HG03097 (cell line): ENCODE data around the gene CAMTA1.

Experiments
- ATAC-seq: cut with Tn5 transposase; IDR thresholded peaks from one replicate; pipeline ENCODE4 v1.9.1; 2021; ENCODE audit not compliant: unreplicated experiment, low FRiP score

Gene CAMTA1

DNA sequence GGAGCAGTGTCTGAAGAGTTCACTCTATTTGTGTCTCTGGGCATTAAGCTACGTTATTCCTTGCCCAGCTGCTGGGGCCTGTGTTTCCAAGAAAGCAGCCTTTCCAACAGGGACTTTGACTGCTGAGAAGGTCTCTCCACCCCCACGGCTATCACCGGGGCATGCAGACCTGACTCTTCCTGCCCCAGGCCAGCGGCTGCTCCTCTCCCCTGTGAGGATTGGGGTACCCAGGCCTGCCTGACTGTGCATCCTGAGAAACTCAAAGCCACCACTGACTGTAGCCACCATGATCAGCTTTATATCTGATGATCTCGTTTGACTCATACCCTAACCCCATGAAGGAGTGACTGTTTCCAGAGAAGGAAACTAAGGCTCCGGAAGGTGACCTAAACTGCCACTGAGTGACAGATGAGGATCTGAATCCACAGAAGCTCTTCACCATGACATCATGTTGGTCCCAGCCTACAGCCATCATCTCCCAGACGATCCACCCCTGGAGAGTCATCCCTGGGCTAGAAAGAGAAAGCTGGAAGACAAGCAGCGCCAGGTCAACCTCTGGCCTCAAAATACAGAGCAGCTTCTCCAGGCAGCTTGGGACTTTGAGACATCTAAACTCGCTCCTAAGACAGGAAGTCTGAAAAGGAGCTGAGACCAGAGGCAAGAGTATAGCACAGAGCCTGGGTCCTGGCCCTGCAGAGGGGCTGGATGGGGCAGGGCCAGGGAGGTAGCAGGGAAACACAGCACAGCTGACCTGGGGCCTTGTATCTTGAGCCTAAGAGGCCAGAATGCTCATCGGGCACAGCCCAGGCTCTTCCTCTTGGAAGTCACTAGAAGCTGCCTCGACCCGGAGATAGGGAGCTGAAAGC, 741.8 kb downstream of the CAMTA1 start:
- ATAC-seq: no peak

DNA sequence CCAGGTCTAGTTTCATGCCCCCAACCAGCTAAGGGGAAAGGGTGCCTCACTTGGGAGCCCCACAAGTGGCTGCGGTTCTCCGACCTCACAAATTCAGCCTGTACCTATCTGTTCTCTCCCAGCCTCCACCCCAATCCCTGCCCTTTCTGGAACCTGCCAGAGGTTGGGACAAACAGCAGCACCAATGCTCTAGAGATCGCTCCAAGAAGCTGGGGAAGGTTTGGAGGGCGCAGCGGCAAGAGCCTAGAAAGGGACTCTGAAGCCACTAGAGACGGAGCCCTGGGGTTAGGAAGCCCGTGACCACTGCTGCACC, 742.4 kb downstream of the CAMTA1 start:
- ATAC-seq: no peak

DNA sequence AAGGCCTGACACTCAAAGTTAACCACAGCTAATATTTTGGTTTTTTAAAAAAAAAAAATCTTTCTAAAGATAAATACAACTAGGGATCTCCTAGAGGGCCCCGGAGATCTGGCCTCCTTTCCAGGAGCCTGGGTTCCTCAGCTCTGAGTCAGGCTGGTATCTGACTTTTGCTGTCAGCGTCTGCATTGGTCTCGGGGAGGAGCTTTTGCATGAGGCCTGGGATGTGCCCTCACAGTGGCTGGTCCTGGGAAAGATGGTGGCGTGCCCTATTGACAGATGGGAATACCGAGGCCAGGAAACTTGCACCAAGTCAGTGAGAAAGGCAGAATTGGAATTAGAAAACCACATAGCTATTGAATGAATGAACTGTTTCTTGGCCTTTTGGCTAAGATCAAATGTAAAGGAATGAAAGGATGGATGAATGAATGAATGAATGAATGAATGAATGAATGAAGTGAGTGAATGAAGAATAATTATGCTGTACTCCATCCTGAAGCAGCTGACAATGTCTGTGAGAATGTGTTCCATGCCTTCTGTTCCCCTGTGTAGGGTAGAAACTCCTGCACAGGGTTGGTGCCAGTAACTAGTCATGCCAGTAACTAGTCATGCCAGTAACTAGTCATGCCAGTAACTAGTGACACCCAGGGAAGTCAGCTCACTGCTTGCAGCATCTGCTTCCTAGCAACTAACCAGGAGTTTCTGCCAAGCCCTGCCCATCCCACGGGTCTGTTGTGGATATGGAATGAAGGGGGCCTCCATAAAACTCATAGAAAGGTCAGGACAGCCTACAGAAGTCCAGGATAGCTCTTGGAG, 743.3 kb downstream of the CAMTA1 start:
- ATAC-seq: no peak

DNA sequence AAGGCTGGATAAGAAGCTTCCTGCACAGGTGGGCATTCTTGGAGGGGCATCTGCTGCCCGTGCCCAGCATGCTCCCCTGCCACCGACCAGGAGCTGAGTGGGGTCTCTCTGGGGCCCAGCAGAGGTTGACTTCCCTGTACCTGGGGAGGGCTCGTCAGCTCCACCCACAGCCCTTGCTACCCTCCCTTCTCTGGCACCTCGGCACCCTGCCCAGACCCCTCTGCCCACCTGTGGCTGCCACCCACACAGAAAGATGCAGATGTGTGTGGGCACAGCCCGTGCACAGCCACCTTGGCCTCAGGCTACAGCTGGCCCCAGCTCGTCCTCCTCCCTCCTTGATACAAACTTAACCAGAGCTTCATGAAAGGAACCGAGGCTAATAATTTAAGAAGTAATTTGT, 744.7 kb downstream of the CAMTA1 start:
- no peak for ATAC-seq

DNA sequence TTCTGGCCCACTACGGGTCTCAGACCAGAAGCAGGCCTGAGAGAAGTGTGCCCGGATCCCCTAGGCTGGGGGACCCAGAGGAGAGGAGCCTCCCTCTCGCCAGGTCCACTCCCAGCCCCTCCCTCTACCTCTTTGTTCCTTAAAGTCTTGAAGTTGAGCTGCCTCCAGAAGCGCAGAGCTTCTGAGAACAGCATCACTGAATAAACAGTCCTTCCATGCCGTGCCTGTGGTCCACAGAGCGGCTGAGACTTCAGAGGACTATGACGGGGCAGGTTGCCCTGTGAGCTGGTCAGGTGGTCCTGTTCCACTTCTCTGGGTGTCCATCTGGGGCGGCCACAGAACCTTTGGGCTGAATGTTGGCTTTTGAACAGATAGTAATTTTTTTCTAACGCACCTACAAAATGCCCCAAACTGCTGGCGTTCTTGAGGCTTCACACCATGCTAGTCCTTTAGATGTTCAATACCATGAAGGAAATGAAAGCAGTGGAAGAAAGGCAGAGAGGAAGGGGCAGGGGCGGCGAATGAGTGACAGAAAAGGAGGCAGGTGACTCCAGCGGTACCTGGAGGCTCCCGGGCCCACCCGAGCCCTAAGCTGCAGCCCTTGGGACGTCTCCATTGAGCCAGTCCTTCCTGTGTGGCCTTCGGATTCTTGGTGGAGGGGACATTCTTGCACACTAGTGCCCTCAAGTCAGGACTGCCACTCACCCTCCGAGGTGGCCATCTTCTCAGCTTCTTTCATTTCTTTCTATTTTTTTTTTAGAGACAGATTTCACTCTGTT, 746.5 kb downstream of the CAMTA1 start:
- ATAC-seq: no peak

DNA sequence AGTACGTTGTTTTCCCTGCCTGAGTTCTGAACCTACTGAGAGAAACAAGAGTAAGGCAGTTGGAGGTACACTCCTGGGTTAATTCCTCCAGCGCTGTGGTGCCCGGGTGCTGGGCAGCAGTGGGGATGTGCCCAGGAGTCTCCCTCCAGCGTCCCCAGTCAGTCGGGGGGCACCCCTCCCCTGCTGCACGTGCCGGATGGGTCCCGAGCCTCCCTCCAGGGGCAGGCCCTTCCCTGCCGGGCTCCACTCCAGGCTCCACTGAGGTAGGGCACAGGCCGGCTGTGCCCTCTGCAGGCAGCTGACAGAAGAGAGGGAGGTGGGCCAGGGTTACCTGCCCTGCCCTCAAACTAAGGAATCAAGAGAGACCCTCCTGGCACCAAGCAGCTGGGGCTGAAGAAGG, 747.8 kb downstream of the CAMTA1 start:
- ATAC-seq: no peak

DNA sequence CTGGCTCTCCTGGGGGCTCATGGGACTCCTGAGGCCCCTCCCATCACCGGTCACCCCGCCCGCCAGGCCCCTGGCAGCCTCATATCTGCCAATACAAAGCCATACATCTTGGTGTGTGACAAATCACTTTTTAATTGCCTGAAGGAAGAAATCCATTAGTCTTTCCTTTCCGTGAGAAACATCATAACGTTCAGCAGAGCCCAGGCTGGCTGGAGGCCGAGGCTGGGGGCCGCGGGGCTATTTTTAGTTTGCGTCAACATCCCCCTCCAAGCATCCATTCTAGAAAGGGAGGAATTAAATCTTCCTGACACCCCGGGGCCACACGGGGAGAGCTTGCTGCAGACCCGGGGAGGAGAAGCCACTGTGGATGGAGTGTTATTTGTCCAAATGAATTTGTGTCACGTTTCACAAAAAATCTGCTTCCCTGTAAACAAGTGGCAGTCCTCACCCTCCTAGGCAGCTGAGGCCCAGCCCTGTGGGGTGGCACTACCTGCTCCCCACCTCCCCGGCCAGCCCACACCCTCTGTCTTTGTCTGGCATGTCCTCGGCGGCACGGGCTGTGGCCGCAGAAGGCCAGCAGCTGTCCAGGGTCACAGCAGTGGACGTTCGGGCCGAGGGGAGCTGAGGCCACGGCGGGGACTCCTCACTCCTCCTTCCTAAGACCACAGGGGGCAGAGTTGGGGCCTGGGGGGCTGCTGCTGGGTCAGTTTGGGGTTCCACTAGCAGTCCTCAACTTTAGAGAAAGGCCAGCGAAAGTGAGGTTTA, 749.0 kb downstream of the CAMTA1 start:
- ATAC-seq: no peak

DNA sequence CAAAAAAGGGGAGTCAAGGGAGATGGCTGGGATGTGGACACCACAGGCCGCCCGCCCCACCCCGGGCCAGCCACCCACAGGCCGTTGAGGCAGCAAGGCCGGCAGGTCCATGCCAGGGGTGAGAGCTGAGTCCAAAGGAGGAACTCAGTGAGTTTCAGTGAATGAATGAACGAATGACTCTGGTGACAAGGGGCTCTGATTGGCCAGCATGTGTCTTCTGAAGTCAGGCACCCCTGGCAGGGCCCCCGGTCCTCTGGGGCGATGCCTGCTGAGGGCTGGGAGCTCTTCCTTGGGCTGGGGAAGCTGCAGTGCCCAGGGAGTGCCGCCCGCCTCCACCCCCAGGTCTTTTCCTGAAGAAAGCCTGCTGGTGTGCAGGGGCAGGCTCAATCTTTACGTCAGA, 749.8 kb downstream of the CAMTA1 start:
- ATAC-seq: no peak

DNA sequence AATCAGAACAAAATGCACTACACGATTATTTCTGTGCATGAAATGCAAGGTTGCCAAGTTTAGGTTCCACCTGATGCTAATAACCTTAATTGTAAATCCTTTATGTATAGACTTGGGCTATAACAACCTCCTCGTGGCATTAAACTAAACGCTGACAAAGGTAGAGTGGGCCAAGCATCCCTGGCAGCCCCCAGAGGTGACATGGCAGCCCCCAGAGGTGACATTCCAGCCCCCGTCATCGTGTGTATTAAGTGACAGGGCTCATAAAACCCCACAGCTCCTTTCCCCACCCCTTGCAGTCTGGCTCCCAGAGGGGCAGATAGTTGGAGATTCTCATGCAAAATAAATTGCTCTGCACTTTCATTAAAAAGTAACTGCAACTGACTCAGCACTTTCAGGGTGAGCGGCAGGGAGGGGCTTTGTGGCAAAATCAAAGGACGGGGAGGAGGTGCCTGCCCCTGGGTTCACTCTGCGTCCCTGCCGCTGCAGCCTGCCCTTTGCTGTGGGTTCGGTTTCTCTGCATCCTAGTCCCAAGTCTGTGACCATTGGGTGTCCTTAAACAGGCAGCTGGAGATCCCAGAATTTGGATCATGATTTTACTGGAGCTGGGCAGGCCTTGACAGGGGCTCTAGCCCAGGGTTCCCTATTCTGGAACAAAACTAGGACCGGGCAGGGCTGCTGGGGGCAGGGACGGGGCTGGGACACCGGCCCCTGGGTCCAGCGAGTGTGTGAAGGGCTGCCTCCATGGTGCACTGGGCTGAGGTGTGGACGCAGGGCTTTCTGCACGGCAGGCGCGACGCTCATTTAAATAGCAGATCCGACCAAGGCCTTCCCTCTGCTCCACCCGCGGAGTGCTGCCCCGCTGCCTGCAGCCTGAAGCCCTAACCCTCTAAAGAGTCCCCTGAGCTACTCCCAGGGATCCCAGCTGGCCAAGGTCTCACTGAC, 751.0 kb downstream of the CAMTA1 start:
- ATAC-seq: no peak

DNA sequence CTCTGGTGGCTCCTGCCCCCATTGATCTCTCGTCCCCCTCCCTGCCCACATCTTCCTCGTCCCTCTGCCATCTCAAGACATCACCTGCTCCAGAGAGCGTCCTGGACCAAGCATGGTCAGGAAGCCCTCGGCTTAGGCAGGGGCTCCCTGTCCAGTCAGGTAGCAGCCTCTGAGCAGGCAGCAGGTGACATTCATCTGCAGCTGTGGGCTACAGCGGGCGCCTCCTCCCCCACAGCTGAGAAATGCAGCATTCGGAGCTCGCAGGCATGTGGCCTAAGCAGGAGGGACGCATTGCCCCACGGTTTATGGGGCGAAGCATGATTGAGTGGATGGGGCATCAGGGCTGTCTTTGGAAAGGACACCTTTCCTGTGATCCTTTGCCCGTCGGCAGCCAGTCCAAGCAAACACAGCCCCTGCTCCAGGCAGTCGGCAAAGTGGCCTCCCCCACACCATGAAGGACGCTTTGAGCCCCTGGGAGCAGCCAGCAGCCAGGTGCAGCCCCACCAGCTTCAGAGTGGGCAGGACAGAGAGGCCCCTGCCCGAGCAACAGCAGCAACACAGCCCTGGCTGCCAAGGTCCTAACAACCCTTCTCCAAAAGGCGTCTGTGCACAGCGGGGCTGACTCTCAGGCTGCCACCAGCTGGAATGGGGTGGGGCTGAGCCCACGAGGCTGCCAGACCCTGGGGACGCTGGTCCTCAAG, 751.8 kb downstream of the CAMTA1 start:
- ATAC-seq: no peak

DNA sequence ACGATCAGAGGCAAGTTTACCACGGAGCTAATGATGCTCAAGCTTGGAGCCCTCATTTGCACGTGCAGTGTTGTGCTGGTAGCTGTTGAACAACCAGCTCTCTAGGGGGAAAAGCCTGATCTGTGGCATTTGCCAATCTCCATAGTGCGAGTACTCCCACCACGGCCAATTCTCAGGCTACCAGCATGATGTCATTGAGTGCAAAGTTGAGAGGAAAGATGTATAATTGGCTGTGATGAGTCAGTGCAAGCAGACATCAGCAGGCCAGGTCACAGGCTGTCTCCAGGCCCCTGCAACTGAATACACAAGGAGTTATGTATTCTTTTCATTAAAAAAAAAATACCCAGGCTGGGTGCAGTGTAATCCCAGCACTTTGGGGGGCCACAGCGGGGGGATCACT, 752.8 kb downstream of the CAMTA1 start:
- ATAC-seq: no peak

DNA sequence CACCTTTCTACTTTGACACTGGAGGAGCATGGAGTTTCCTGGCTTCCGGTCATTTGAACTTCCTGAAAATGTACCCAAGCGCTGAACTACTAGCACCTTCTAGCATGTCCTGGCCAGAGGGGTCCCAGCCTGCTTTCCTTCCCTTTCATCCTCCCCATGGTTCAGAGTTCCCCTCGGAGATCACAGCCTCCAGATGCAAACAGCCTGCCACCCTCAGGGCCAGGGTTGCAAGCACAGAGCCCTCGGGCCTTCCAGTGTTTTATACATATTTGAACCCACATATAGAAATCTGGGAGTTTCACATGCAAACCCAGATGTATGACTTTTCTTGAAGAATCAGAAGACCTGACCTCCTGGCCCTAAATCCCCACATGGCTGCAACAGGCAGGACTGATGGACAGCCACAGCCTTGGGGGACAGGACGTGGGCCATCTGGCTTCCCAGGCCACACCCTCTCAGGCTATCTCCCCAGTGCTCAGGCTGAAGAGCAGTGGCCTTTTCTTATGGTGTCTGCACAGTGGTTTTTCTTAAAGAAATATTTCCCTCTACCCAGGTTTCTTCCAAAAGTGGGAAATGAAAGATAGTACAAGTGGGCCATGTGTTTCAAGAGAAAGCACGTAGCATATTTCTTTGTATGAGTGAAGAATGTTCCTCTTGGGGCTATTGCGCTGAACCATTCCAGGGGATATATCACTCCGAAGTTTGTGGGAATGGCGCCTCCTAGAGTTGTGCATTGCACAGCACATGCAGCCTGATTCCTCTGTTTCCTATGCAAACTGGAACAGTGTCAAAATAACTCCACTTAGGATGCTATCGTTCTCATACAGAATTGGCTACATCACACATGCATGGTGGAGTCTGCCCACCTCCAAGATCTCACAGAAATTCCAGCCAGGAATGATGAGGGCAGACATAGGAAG, 753.9 kb downstream of the CAMTA1 start:
- no peak for ATAC-seq

DNA sequence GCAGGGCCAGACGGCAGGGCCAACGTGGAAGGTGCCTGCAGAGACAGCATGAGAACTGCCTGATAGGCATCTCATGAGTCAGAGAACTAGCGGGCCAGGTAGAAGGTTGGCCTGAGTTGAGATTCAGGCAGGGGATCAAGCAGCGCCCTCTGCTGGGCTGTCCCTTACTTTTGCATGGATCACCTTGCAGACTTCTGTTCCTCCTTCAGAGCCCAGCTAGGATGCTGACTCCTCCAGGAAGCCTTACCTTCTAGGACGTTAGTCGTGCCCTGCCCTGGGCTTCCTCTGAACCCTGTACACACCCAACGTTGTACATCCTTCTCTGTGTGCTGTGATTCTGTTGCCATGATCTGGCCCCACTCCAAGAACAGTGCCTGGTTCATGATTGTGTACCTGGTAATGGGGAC, 754.5 kb downstream of the CAMTA1 start:
- no peak for ATAC-seq

DNA sequence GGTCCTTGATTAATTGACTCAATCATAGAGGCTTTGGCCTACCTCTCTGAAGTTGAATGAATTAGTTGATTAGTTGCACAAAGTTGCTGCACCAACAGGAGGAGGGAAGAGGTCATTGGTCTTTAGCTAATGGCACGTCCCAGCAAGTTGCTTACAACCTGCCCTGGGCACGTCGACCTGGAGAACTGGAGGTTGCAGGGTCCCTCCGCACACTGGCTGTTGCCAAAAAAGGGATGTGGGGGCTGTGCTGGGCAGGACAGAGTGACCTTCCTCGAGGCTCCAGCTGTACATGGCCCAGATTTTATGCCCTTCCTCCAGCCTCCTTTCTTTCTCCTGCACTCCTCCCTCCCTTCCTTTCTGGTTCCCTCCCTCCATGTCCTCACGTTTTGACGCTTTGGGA, 755.6 kb downstream of the CAMTA1 start:
- no peak for ATAC-seq

DNA sequence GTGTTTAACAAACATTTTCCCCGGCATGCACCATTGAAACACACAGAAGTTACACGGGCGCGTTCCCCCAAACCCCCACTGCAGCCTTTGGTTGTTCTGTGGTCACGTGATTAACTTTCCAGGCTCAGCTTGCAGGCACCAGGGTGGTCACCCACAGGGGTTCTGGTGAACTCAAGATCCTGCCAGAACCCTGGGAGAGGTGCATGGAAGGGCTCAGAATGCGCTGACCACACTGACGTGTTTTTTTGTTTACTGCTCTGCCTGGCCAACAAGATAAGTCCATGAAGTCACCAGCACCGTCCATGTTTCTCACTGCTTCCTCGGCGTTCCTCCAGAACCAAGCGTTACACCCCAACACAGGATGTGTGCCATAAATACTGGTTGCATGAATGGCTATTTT, 756.4 kb downstream of the CAMTA1 start:
- no peak for ATAC-seq

DNA sequence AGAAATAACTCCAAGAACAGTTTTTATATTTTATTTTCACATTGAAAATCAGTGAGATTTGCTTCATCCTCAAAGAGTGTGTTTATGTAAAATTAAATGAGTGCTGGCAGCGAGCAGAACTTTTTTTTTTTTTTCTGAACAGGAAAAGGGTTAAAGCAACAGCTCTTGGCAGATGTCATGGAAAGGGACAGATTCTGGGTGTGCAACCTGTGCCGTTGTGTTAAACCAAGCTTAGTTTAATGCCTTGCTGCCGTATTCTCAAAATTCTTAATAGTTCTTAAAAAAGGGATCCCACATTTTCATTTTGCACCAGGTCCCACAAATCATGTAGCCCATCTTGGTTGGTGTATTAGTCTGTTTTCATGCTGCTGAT, 758.5 kb downstream of the CAMTA1 start:
- ATAC-seq: no peak

DNA sequence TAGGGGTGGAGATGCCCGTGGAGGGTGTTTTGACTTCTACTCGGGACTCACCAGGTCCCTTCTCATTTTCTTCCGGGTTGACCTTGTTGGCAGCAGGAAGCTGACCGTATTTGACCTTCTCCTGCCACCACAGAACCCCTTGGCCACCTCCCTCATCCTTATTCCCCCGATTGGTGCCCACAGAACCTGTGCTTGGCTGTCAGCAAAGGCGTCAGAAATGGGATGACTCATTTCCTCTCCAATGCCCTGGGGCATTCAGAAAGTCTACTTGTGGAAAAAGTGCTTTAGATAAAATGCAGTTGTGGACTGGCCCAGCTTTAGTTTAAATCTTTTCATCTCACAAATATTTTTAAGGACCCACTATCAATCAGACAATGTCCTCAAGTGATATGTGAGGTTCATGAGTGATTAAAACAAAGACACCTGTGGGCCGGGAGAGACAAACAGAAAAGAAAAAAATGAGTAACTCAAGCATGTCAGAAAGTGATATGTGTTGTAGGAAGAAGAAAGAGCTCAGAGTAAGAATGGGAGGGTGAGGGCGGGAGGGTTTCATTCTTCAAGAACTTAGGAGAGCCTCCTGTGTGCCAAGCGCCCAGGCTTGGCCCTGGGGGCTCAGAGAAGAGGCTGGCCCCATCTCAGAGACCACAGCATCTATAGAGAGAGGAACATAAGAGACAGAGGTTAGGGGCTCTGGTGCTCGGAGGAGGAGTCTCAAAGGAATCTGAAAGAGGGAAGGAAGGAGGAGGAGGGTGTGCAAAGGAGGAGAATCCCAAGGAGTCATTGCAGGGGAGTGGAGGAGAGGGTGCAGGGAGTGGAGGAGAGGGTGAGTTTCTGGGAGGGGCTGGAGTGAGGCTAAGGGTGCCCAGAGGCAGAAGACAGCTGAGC, 764.3 kb downstream of the CAMTA1 start:
- no peak for ATAC-seq
